ENCODE data around the gene CORIN.

Gene CORIN

DNA sequence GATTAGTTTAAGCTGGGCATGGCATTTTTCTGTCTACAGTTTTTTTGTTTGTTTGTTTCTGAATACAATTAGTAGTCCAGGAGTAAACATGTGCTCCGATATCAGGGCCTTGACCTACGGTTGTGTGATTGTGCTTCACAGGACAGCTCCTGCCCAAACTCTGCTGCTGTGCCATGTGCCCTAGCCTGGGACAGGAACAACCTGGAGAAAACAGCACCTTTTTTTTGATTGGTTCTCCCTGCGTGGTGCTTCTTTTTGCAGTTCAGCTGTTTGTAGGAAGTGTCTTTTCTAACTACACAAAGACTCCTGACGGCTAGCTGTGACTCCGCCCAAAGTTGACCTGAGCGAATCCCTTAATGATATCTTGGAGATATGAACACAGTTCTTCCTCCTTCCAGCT, 194.0 kb downstream of the CORIN start:
- H3K27me3 ChIP-seq (replicated peaks), result no peaks in the 10 kb centered on the region
- no peak overlapping the region for H3K4me3 ChIP-seq (ENCODE audit: low read depth, low read length)
- in situ Hi-C loops (cut with HindIII; ENCODE audit: low pct_ligation_motif_present, low sequenced_read_pairs), result no loop called here
- no peak for DNase-seq
- no peak for TF ChIP-seq CTCF (IDR thresholded peaks at IDR 0.05; ENCODE audit: low read depth, low read length, missing control alignments)
- H3K36me3 ChIP-seq (replicated peaks), result no peaks in the 10 kb centered on the region
- H3K27ac ChIP-seq, result no peak overlapping the region

GRCh38 chr4:47642985-47643760, 194.7 kb downstream of the CORIN start:
- Histone ChIP-seq H3K27ac (peak overlapping the region; percentile 31), H3K4me3 (ENCODE audit: low read depth, low read length) (no peak overlapping the region), H3K36me3 (replicated peaks) (no peaks in the 10 kb centered on the region), H3K27me3 (replicated peaks) (no peaks in the 10 kb centered on the region)
- in situ Hi-C loops (cut with HindIII; ENCODE audit: low pct_ligation_motif_present, low sequenced_read_pairs), result no loop called here
- DNase-seq, result peak; percentile 42
- TF ChIP-seq CTCF (IDR thresholded peaks at IDR 0.05; ENCODE audit: low read depth, low read length, missing control alignments), result no peak

- TF ChIP-seq CTCF (IDR thresholded peaks at IDR 0.05; ENCODE audit: low read depth, low read length, missing control alignments), result no peak
- Histone ChIP-seq H3K27me3 (replicated peaks) (no peaks in the 10 kb centered on the region), H3K36me3 (replicated peaks) (no peaks in the 10 kb centered on the region), H3K4me3 (ENCODE audit: low read depth, low read length) (no peak overlapping the region), H3K27ac (no peak overlapping the region)
- in situ Hi-C loops (cut with HindIII; ENCODE audit: low pct_ligation_motif_present, low sequenced_read_pairs), result no loop called here
- DNase-seq, result no peak
These were observed 195.6 kb downstream of the CORIN start for GRCh38 chr4:47642191-47642830.

- TF ChIP-seq CTCF (IDR thresholded peaks at IDR 0.05; ENCODE audit: low read depth, low read length, missing control alignments), result no peak
- DNase-seq, result peak; percentile 12
- no peak overlapping the region for H3K27ac ChIP-seq
- in situ Hi-C loops (cut with HindIII; ENCODE audit: low pct_ligation_motif_present, low sequenced_read_pairs), result no loop called here
- H3K27me3 ChIP-seq (replicated peaks), result no peaks in the 10 kb centered on the region
- no peaks in the 10 kb centered on the region for H3K36me3 ChIP-seq (replicated peaks)
- H3K4me3 ChIP-seq (ENCODE audit: low read depth, low read length), result no peak overlapping the region
These were observed 196.1 kb downstream of the CORIN start for GRCh38 chr4:47641755-47642154.

DNA sequence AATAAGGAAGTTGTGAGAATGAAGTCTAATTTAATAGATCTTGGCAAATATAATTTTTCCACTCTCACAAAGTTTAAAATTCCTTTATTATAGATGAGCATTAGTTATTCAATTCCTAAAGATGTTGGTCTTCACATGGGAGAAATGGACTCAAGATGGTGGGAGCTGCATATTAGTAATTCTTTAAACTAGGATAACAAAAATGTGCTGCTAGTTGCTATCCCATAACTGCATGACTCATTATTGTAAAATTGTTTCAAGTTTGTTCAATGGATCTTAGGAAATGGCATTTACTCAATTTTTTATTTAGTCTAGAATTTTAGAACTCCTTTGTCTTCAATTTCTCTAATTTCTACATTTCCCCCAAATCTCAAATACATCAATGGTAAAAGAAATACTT, 197.0 kb downstream of the CORIN start:
- no peak for TF ChIP-seq CTCF (IDR thresholded peaks at IDR 0.05; ENCODE audit: low read depth, low read length, missing control alignments)
- H3K27ac ChIP-seq, result peak overlapping the region; percentile 37
- no peaks in the 10 kb centered on the region for H3K27me3 ChIP-seq (replicated peaks)
- in situ Hi-C loops (cut with HindIII; ENCODE audit: low pct_ligation_motif_present, low sequenced_read_pairs), result no loop called here
- DNase-seq, result no peak
- no peaks in the 10 kb centered on the region for H3K36me3 ChIP-seq (replicated peaks)
- no peak overlapping the region for H3K4me3 ChIP-seq (ENCODE audit: low read depth, low read length)
